Renal cortex interstitium (tissue), 15 donors: ENCODE results near the gene EARS2. TPM values are rescaled to one million over a fixed set of nuclear protein-coding genes. Genes with fewer than 3 reads are reported as not detected.
"Not testable (repeated sequence)": the region's sequence is repeated elsewhere in the genome, so short reads cannot be mapped to it uniquely, and the experiment has no call there.

Experiments used
- DNase-seq, 11 donors: peaks; one replicate each; pipeline ENCODE4 v3.0.0-alpha.2; 2013; ENCODE audit warnings: low read depth in 9 of 11, low spot score in 4 of 11; ENCODE audit errors: extremely low read depth in 1 of 11
- long read RNA-seq, 16 experiments: transcript quantifications; one replicate each; lab custom pipeline, GENCODE V29; 2026
- polyA plus RNA-seq, 3 donors: library from polyadenylated mRNA; unstranded; fragments of 120-200 nt; gene quantifications; one replicate each; pipeline ENCODE4 v1.2.1, GENCODE V29; 2013; ENCODE audit not compliant: insufficient read length in 3 of 3

The EARS2 gene
- 10 to 100 TPM; 27.8 to 32.1 (median 28.9) TPM for polyA plus RNA-seq
- long read RNA-seq, donor 1, partial matches to known transcripts, result 0 of 5 reads
- long read RNA-seq, donor 1, other reads (novel, unspliced or antisense), result 0 of 5 reads
- long read RNA-seq, donor 2, partial matches to known transcripts, result 22 of 37 reads
- long read RNA-seq, donor 2, other reads (novel, unspliced or antisense), result 14 of 37 reads
- long read RNA-seq, donor 3, partial matches to known transcripts, result 0 of 6 reads
- long read RNA-seq, donor 3, other reads (novel, unspliced or antisense), result 0 of 6 reads
- long read RNA-seq, donor 4, partial matches to known transcripts, result 0 of 4 reads
- long read RNA-seq, donor 4, other reads (novel, unspliced or antisense), result 0 of 4 reads
- long read RNA-seq, donor 5, result 0 reads
- long read RNA-seq, donor 6, partial matches to known transcripts, result 0 of 9 reads
- long read RNA-seq, donor 6, other reads (novel, unspliced or antisense), result 0 of 9 reads
- long read RNA-seq, donor 7, partial matches to known transcripts, result 0 of 9 reads
- long read RNA-seq, donor 7, other reads (novel, unspliced or antisense), result 0 of 9 reads
- long read RNA-seq, donor 8, result 0 reads
- long read RNA-seq, donor 9, transcript EARS2-212 (1 exons, 599 nt), result minor isoform, 5 of 12 reads
- long read RNA-seq, donor 9, transcript EARS2-201 (9 exons, 3,961 nt), result major isoform, 7 of 12 reads
- long read RNA-seq, donor 9, partial matches to known transcripts, result 0 of 12 reads
- long read RNA-seq, donor 9, other reads (novel, unspliced or antisense), result 0 of 12 reads
- long read RNA-seq, donor 10, transcript EARS2-212 (1 exons, 599 nt), result major isoform, 6 of 8 reads
- long read RNA-seq, donor 10, partial matches to known transcripts, result 0 of 8 reads
- long read RNA-seq, donor 10, other reads (novel, unspliced or antisense), result 0 of 8 reads
- long read RNA-seq, donor 11, partial matches to known transcripts, result 0 of 6 reads
- long read RNA-seq, donor 11, other reads (novel, unspliced or antisense), result 0 of 6 reads
- long read RNA-seq, donor 12, partial matches to known transcripts, result 15 of 31 reads
- long read RNA-seq, donor 12, other reads (novel, unspliced or antisense), result 12 of 31 reads
- long read RNA-seq, donor 13, result 0 reads
- long read RNA-seq, donor 14, transcript EARS2-212 (1 exons, 599 nt), result minor isoform, 5 of 16 reads
- long read RNA-seq, donor 14, transcript EARS2-201 (9 exons, 3,961 nt), result major isoform, 10 of 16 reads
- long read RNA-seq, donor 14, partial matches to known transcripts, result 0 of 16 reads
- long read RNA-seq, donor 14, other reads (novel, unspliced or antisense), result 0 of 16 reads
- long read RNA-seq, donor 15, partial matches to known transcripts, result 0 of 2 reads
- long read RNA-seq, donor 15, other reads (novel, unspliced or antisense), result 0 of 2 reads
- long read RNA-seq, donor 16, transcript EARS2-201 (9 exons, 3,961 nt), result major isoform, 8 of 13 reads
- long read RNA-seq, donor 16, transcript EARS2-212 (1 exons, 599 nt), result minor isoform, 5 of 13 reads
- long read RNA-seq, donor 16, partial matches to known transcripts, result 0 of 13 reads
- long read RNA-seq, donor 16, other reads (novel, unspliced or antisense), result 0 of 13 reads

GRCh38 chr16:23556881-23557778, at the start of gene EARS2, which contains the start of gene UBFD1:
Gene EARS2, minus strand, starts transcription at chr16:23557350. Its CDS starts 7 bp downstream, at chr16:23557343.
Gene UBFD1, plus strand, starts transcription at chr16:23557727. Its CDS starts 16 bp downstream, at chr16:23557743.
- DNase-seq, result peak; percentile 93 to 98 (median 97)

DNA sequence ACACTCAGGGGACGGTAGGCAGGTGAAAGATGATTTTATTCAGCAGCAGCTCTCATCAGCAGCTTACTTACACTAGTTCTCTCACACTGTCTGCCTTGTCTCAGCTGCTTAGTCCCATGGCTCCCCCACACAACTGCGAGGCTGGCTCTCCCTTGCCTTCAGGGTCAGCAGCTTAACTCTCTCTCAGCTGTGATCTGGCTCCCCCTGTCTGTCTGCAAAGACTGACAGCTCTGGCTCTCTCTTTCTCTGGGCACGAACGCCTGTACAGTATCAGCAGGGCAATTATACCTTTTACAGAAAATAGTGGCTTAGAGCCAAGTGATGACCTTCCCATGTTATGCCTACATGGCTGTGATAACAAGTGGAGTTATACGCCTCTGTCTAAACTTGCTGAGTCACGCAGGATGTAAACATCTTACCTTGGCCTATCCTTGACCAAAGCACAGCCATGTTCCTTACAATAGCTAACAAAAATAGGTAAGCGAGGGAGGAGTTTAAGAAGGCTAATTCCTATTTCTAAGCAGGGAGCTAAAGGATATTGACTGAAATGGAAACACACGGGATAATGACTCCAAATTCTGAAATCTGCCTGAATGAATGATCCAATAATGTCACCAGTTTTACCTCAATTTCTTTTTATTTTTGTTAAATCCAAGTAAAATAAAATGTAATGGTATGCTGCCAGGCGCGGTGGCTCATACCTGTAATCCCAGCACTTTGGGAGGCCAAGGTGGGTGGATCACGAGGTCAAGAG, 40.0 kb upstream of the EARS2 start:
- DNase-seq, result no peak

- peak; percentile 68 to 86 (median 79) for DNase-seq
Observed at GRCh38 chr16:23595951-23596720, 39.0 kb upstream of the EARS2 start, which contains the start of gene NDUFAB1. Gene NDUFAB1, minus strand, starts transcription at chr16:23596316. Its CDS starts 26 bp downstream, at chr16:23596290.

DNA sequence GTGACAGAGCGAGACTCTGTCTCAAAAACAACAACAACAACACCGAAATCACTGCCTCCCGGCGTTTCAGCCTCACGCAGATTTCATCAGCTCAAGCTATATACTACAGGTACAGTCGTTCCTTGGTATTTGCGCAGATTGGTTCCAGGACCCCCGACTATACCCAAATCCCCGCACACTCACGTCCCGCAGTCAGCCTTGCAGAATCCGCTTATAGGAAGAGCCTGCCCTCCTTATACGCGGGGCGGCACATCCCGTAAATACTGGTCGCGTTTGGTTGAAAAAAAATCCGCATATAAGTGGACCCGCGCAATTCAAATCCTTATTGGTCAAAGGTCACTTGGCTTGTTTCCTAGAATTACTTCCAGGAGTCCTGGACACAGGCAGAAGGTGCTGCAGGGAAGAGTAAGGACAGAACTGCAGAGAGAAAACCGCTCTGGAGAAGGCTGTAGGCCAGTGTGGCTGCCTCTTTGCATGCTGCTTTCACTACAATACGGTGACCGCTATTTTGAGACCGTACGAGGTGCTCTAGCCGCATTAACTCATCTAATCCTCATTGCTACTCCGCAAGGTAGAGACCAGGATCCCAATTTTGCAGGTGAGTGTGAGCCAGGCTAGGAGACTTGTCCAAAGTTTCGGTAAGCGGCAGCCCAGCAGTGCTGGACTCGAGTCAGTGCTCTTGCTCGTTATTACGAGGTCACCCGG, 38.2 kb upstream of the EARS2 start:
- peak in 2 of 11 donors; percentile 2 to 3 for DNase-seq

DNA sequence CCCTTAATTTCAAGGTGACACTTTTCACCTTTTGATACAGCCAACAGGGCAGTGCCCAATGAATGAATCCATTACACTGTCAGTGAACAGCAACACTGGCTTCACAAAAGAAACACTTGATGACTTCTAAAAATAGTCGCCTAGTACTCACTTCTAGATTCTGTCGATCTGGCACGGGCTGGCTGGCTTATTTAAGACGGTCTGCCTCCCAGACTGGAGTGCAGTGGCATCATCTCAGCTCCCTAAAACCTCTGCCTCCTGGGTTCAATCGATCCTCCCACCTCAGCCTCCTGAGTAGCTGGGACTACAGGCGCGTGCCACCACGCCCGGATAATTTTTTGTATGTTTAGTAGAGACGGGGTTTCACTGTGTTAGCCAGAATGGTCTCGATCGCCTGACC, 37.0 kb upstream of the EARS2 start:
- DNase-seq, result no peak

DNA sequence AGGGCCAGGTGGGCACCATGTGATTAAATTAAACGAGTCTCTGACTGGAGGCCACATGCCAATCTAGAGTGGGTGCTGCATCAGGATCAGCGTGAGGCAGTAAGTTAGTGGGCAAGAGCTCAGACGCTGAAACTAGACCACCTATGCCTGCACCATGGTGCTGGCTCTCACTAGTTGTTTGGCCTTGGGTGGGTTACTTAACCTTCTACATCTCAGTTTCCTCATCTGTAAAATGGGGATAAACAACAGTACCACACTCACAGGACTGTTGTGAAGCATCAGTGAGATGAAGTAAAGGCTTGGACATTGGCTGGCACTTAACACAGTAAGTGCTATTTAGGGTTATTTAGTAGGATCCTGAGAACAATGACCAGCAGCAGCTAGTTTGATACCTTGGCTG, 33.0 kb upstream of the EARS2 start:
- DNase-seq, result no peak

DNA sequence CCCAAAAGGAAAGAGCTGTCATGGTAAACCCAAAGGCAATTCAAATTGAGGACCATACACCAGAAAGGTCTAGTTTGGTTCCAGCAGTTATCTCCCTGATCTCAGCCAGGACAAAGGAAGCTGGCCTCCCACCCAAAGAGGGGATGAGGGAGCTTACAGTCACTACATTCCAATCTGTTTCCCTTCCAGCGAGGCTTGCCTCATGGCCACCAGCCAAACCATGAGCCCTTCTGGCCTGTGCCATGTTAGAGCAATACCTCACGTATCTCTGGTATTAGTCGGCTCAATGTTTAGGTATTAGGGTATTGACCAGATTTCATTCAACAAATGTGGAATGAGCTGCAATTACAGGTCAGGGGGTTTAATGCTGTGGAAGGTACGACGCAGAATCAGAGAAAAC, 30.6 kb upstream of the EARS2 start:
- no peak for DNase-seq

GRCh38 chr16:23584186-23585076, 27.3 kb upstream of the EARS2 start:
- no peak for DNase-seq

GRCh38 chr16:23583271-23583670, 26.1 kb upstream of the EARS2 start:
- not testable (repeated sequence) for DNase-seq

- DNase-seq, result no peak
Observed at GRCh38 chr16:23581764-23582163, 24.6 kb upstream of the EARS2 start.

GRCh38 chr16:23580391-23580790, 23.2 kb upstream of the EARS2 start:
- DNase-seq, result no peak

DNA sequence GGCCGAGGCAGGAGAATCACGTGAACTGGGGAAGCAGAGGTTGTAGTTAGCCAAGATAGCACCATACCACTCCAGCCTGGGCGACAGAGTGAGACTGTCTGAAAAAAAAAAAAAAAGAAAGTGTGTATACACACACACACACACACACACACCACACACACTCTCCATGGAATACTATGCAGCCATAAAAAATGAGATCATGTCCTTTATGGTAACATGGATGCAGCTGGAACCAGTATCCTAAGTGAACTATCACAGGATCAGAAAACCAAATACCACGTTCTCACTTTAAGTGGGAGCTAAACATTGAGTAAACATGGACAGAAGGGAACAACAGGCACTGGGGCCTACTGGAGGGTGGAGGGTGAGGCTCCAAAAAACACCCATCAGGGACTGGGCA, 22.2 kb upstream of the EARS2 start:
- no peak for DNase-seq

DNA sequence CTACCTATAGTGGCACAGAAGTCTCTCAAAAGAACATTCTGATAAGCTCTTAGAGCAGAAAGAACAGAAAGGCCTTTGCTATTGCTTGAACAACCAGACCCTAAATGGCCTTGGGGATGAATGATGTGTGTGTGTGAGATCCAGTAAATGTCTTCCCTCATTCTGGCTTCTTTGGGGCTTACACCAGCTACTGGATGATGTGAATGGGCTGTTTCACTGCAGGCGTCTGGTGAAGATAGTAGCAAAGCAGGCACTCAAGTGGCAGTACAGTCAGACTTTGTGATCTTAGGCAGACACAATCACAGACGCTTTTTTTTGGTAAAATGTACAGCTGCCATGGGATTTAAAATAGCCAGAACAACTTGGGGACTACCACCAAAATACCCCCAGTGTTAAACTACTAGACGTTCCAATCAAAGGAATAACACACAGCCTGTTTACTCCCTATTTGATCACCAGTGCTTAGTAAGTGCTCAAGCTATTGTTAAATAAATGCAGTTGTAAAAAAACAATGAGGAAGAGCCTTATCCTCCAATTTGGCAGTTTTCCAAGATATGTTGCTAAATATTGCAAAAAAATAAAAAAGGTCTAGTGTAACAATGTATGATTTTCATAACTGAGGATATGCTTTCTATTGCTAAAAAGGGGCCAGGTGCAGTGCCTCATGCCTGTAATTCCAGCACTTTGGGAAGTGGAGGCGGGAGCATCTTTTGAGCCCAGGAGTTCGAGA, 21.1 kb upstream of the EARS2 start:
- no peak for DNase-seq

- DNase-seq, result no peak
Observed at GRCh38 chr16:23577493-23577892, 20.3 kb upstream of the EARS2 start.
